ENCODE measurements around the gene GFRAL.

GRCh38 chr6:55438203-55438602 lies 110.9 kb downstream of the GFRAL start:
- TF ChIP-seq CTCF (IDR thresholded peaks at IDR 0.05; ENCODE audit: extremely low read depth in 1 of 2, insufficient read depth in 1 of 2, low read depth in 1 of 2, low read length in 2 of 2) = no peak
- no peak for TF ChIP-seq POLR2A (IDR thresholded peaks at IDR 0.05; ENCODE audit: low read depth, low read length)
